ENCODE data around the gene HTR1E.
"Not testable (repeated sequence)": the region's sequence is repeated elsewhere in the genome, so short reads cannot be mapped to it uniquely, and the experiment has no call there.

Gene HTR1E

GRCh38 chr6:86937219-86938079 lies at the start of gene HTR1E:
TSS of gene HTR1E (plus strand) at chr6:86937528. CDS start at chr6:87015335, 77,807 bp downstream.
- peak in 1 of 2 experiments; percentile 30 for DNase-seq

GRCh38 chr6:86888301-86888700 lies 49.0 kb upstream of the HTR1E start:
- no peak for DNase-seq

- not testable (repeated sequence) for DNase-seq
Measured at GRCh38 chr6:86897265-86897664, 40.1 kb upstream of the HTR1E start.

GRCh38 chr6:86913795-86914194 lies 23.5 kb upstream of the HTR1E start:
- no peak for DNase-seq

- no peak for DNase-seq
Measured at GRCh38 chr6:86916393-86916792, 20.9 kb upstream of the HTR1E start.

GRCh38 chr6:86927138-86927537 lies 10.2 kb upstream of the HTR1E start:
- DNase-seq = not testable (repeated sequence)

- not testable (repeated sequence) for DNase-seq
Measured at GRCh38 chr6:86927859-86928258, 9.5 kb upstream of the HTR1E start.

- no peak for DNase-seq
Measured at GRCh38 chr6:86934365-86934764, 3.0 kb upstream of the HTR1E start.

- DNase-seq = no peak
Measured at GRCh38 chr6:86936834-86937218, 502 bp upstream of the HTR1E start.

GRCh38 chr6:86938814-86939213 lies 1.5 kb downstream of the HTR1E start:
- no peak for DNase-seq

GRCh38 chr6:86941461-86941860 lies 4.1 kb downstream of the HTR1E start:
- DNase-seq = no peak

- DNase-seq = no peak
Measured at GRCh38 chr6:86942769-86943516, 5.6 kb downstream of the HTR1E start.

- no peak for DNase-seq
Measured at GRCh38 chr6:86943819-86944407, 6.6 kb downstream of the HTR1E start.

- no peak for DNase-seq
Measured at GRCh38 chr6:86949771-86950170, 12.4 kb downstream of the HTR1E start.

GRCh38 chr6:86952991-86953390 lies 15.7 kb downstream of the HTR1E start:
- DNase-seq = no peak

GRCh38 chr6:86959656-86960055 lies 22.3 kb downstream of the HTR1E start:
- DNase-seq = no peak

- no peak for DNase-seq
Measured at GRCh38 chr6:86961455-86962200, 24.3 kb downstream of the HTR1E start.

- DNase-seq = no peak
Measured at GRCh38 chr6:86963352-86963751, 26.0 kb downstream of the HTR1E start.

- no peak for DNase-seq
Measured at GRCh38 chr6:86964029-86964579, 26.8 kb downstream of the HTR1E start.

- DNase-seq = no peak
Measured at GRCh38 chr6:86966271-86966670, 28.9 kb downstream of the HTR1E start.

- DNase-seq = no peak
Measured at GRCh38 chr6:86969573-86969972, 32.2 kb downstream of the HTR1E start.

- DNase-seq = no peak
Measured at GRCh38 chr6:86973088-86973487, 35.8 kb downstream of the HTR1E start.

- no peak for DNase-seq
Measured at GRCh38 chr6:86978251-86978650, 40.9 kb downstream of the HTR1E start.

All from SW 1271 (cell line).